H1 (cell line): Measurements from ENCODE around the gene LPAR2. TPM values are rescaled to one million over a fixed set of nuclear protein-coding genes. Genes with fewer than 3 reads are reported as not detected.
A peak's percentile ranks its signal among the peaks of the same experiment; 100 is the strongest.

Experiments used
- CTCF ChIA-PET: fragments of 300-600 bp; sonication (Branson Sonifier 250); formaldehyde crosslinking; loops from one replicate; lab custom pipeline; 2021; ENCODE audit not compliant: partially characterized antibody; lab: Charles Lee
- POLR2A ChIA-PET: fragments of 300-600 bp; sonication (Branson Sonifier 250); formaldehyde crosslinking; loops from one replicate; lab custom pipeline; 2021; ENCODE audit warnings: inconsistent platforms; ENCODE audit not compliant: partially characterized antibody; lab: Charles Lee
- DNase-seq, 2 experiments: peaks; one replicate each; pipeline versions ENCODE4 v3.0.0 to v3.0.0-alpha.2; 2010 to 2022; ENCODE audit warnings: low spot score in 2 of 2, low read depth in 1 of 2, mixed read lengths in 1 of 2
- FAIRE-seq: peaks from 2 replicates; lab custom pipeline; 2011; peaks lifted over from hg19 to GRCh38; lab: Jason Lieb, UNC
- H2AFZ ChIP-seq: 2 replicates; pipeline ENCODE4 v1.8.1; 2012; ENCODE audit warnings: low read length, inconsistent platforms
- H2AK5ac ChIP-seq: 2 replicates; pipeline ENCODE4 v1.6.1; 2013; ENCODE audit warnings: low read depth, low read length
- H2BK120ac ChIP-seq: replicated peaks from 2 replicates; pipeline ENCODE3; 2013; ENCODE audit warnings: low read depth, low read length, inconsistent platforms
- H2BK12ac ChIP-seq: 2 replicates; pipeline ENCODE4 v1.6.1; 2013; ENCODE audit warnings: low read depth, low read length
- H2BK15ac ChIP-seq: 2 replicates; pipeline ENCODE4 v1.6.1; 2013; ENCODE audit warnings: low read length
- H2BK20ac ChIP-seq: 2 replicates; pipeline ENCODE4 v1.6.1; 2013; ENCODE audit warnings: low read length
- H2BK5ac ChIP-seq: 2 replicates; pipeline ENCODE4 v1.6.1; 2013; ENCODE audit warnings: low read depth, low read length
- H3K14ac ChIP-seq: 2 replicates; pipeline ENCODE4 v1.6.1; 2013; ENCODE audit warnings: inconsistent platforms; ENCODE audit not compliant: insufficient read length
- H3K18ac ChIP-seq: 2 replicates; pipeline ENCODE4 v1.6.1; 2013; ENCODE audit warnings: low read length; ENCODE audit errors: extremely low read depth
- H3K23ac ChIP-seq: 2 replicates; pipeline ENCODE4 v1.6.1; 2013; ENCODE audit warnings: inconsistent platforms; ENCODE audit not compliant: insufficient read length
- H3K23me2 ChIP-seq: 2 replicates; pipeline ENCODE4 v1.6.1; 2013; ENCODE audit warnings: low read depth, low read length
- H3K27ac ChIP-seq: 2 replicates; pipeline ENCODE4 v1.6.1; 2011; ENCODE audit warnings: low read depth, low read length, inconsistent platforms
- H3K27me3 ChIP-seq, 4 experiments: replicated peaks in 1 of 4; 1 replicate in 1 of 4; 2 replicates in 3 of 4; pipeline versions ENCODE4 v1.6.1 to v1.8.1; 2011 to 2013; ENCODE audit warnings: low read length in 3 of 4, mild to moderate bottlenecking in 3 of 4, inconsistent platforms in 2 of 4, mixed read lengths in 2 of 4, moderate library complexity in 1 of 4; ENCODE audit not compliant: control insufficient read depth in 3 of 4, insufficient read depth in 3 of 4; ENCODE audit errors: extremely low read depth in 1 of 4
- H3K36me3 ChIP-seq, 4 experiments: 2 replicates each; pipeline versions ENCODE4 v1.6.1 to v1.8.1; 2011 to 2013; ENCODE audit warnings: mild to moderate bottlenecking in 4 of 4, low read length in 3 of 4, moderate library complexity in 2 of 4, control low read depth in 1 of 4, inconsistent platforms in 1 of 4; ENCODE audit not compliant: insufficient read depth in 4 of 4, control insufficient read depth in 2 of 4
- H3K4ac ChIP-seq: replicated peaks from 2 replicates; pipeline ENCODE3; 2013; ENCODE audit warnings: low read length, low read depth, mixed read lengths, inconsistent platforms; ENCODE audit not compliant: insufficient read length
- H3K4me1 ChIP-seq, 4 experiments: replicated peaks in 1 of 4; 1 replicate in 1 of 4; 2 replicates in 3 of 4; pipeline versions ENCODE4 v1.6.1 to v1.8.1; 2011 to 2013; ENCODE audit warnings: low read length in 3 of 4, inconsistent platforms in 2 of 4, mixed read lengths in 1 of 4; ENCODE audit not compliant: insufficient read depth in 4 of 4, control insufficient read depth in 3 of 4
- H3K4me2 ChIP-seq, 2 experiments: 2 replicates each; pipeline versions ENCODE4 v1.6.1 to v1.8.1; 2011 to 2013; ENCODE audit warnings: low read depth in 2 of 2, low read length in 2 of 2, control low read depth in 1 of 2, inconsistent platforms in 1 of 2, mild to moderate bottlenecking in 1 of 2; ENCODE audit not compliant: insufficient read depth in 1 of 2
- H3K4me3 ChIP-seq, 4 experiments: fragments of 200-600, 300-600 bp in 1 of 4; sonication (generic), shearing (Covaris generic), sonication (Bioruptor Twin) in 1 of 4; 2 replicates each; pipeline versions ENCODE4 v1.5.1 to v1.8.1; 2011 to 2016; ENCODE audit warnings: low read length in 4 of 4, low read depth in 3 of 4, control low read depth in 2 of 4, inconsistent platforms in 2 of 4, mild to moderate bottlenecking in 2 of 4, mixed read lengths in 1 of 4, moderate library complexity in 1 of 4; ENCODE audit not compliant: insufficient read depth in 2 of 4; ENCODE audit errors: extremely low read depth in 1 of 4
- H3K56ac ChIP-seq: replicated peaks from 2 replicates; pipeline ENCODE3; 2013; ENCODE audit warnings: low read depth, mild to moderate bottlenecking, mixed read lengths, low read length, inconsistent platforms; ENCODE audit not compliant: insufficient read length
- H3K79me1 ChIP-seq: 2 replicates; pipeline ENCODE4 v1.6.1; 2013; ENCODE audit warnings: low read depth, low read length, control low read depth
- H3K79me2 ChIP-seq, 2 experiments: 2 replicates each; pipeline versions ENCODE4 v1.6.1 to v1.8.1; 2012 to 2013; ENCODE audit warnings: low read length in 2 of 2, mild to moderate bottlenecking in 2 of 2, inconsistent platforms in 1 of 2; ENCODE audit not compliant: insufficient read depth in 2 of 2, control insufficient read depth in 1 of 2
- H3K9ac ChIP-seq, 4 experiments: replicated peaks in 1 of 4; 1 replicate in 1 of 4; 2 replicates in 3 of 4; pipeline versions ENCODE4 v1.6.1 to v1.8.1; 2011 to 2013; ENCODE audit warnings: low read depth in 3 of 4, low read length in 3 of 4, control low read depth in 2 of 4, mild to moderate bottlenecking in 2 of 4, moderate library complexity in 2 of 4, inconsistent platforms in 1 of 4; ENCODE audit errors: extremely low read depth in 1 of 4
- H3K9me3 ChIP-seq, 2 experiments: 2 replicates each; pipeline versions ENCODE4 v1.6.1 to v1.8.1; 2012 to 2013; ENCODE audit warnings: mild to moderate bottlenecking in 2 of 2, moderate library complexity in 2 of 2, control low read depth in 1 of 2, inconsistent platforms in 1 of 2, low read depth in 1 of 2, low read length in 1 of 2, mixed read lengths in 1 of 2; ENCODE audit not compliant: insufficient read depth in 2 of 2
- H4K20me1 ChIP-seq, 2 experiments: replicated peaks in 1 of 2; 2 replicates each; pipeline versions ENCODE3 to v1.8.1; 2011 to 2013; ENCODE audit warnings: inconsistent platforms in 2 of 2, low read length in 2 of 2, mild to moderate bottlenecking in 1 of 2; ENCODE audit not compliant: insufficient read depth in 2 of 2, control insufficient read depth in 1 of 2
- H4K5ac ChIP-seq: 2 replicates; pipeline ENCODE4 v1.6.1; 2013; ENCODE audit warnings: low read length, low read depth, mixed read lengths, inconsistent platforms; ENCODE audit not compliant: insufficient read length
- H4K8ac ChIP-seq: 2 replicates; pipeline ENCODE4 v1.8.0; 2013; ENCODE audit warnings: mild to moderate bottlenecking, moderate library complexity, low read length, inconsistent platforms; ENCODE audit not compliant: insufficient read depth; ENCODE audit errors: extremely low read depth
- H4K91ac ChIP-seq: replicated peaks from 2 replicates; pipeline ENCODE3; 2013; ENCODE audit warnings: low read length, mixed read lengths, inconsistent platforms; ENCODE audit not compliant: insufficient read length
- CTBP2 ChIP-seq: IDR thresholded peaks from 2 replicates; pipeline ENCODE4 v1.7.0; 2011; ENCODE audit warnings: borderline replicate concordance, mild to moderate bottlenecking, moderate library complexity, mixed read lengths, low read length; ENCODE audit not compliant: insufficient read depth, insufficient read length
- HDAC6 ChIP-seq: IDR thresholded peaks from one replicate; pipeline ENCODE4 v1.7.1; 2012; ENCODE audit warnings: low read depth, mild to moderate bottlenecking, inconsistent platforms, low read length, moderate library complexity
- KDM4A ChIP-seq: IDR thresholded peaks from one replicate; pipeline ENCODE4 v1.7.1; 2012; ENCODE audit warnings: low read depth, mild to moderate bottlenecking, moderate library complexity, low read length, inconsistent platforms; ENCODE audit not compliant: severe bottlenecking
- MAX ChIP-seq: IDR thresholded peaks from 2 replicates; pipeline ENCODE4 v1.6.1; 2012; ENCODE audit warnings: inconsistent platforms
- NRF1 ChIP-seq: IDR thresholded peaks from 2 replicates; pipeline ENCODE4 v1.6.1; 2011; ENCODE audit warnings: mild to moderate bottlenecking, low read depth, low read length, improper control_type of control experiment
- SAP30 ChIP-seq: fragments of 300-600 bp; sonication (generic); IDR thresholded peaks from 2 replicates; pipeline ENCODE4 v1.7.1; 2012; ENCODE audit warnings: low read length, moderate library complexity, mild to moderate bottlenecking, inconsistent platforms; ENCODE audit not compliant: insufficient read depth, insufficient replicate concordance
- TCF12 ChIP-seq: IDR thresholded peaks from 2 replicates; pipeline ENCODE4 v1.6.1; 2011; ENCODE audit warnings: low read depth, mild to moderate bottlenecking, low read length
- TEAD4 ChIP-seq: IDR thresholded peaks from 2 replicates; pipeline ENCODE4 v1.6.1; 2012; ENCODE audit warnings: low read depth, low read length, inconsistent platforms, mixed read lengths
- ZNF274 ChIP-seq: IDR thresholded peaks from 2 replicates; pipeline ENCODE4 v1.7.0; 2012; ENCODE audit warnings: low read length, borderline replicate concordance; ENCODE audit errors: extremely low read depth
- WGBS, 2 experiments: shearing (Covaris generic) in 1 of 2; methylation state at CpG; one replicate each; pipeline versions ENCODE4 v1.1.6 to v1.1.7; 2013 to 2015; ENCODE audit warnings: low lambda C conversion rate in 2 of 2, mixed read lengths in 2 of 2, inconsistent platforms in 1 of 2, low coverage in 1 of 2, missing lambda C conversion rate in 1 of 2; ENCODE audit not compliant: insufficient replicate concordance in 2 of 2, insufficient coverage in 1 of 2, insufficient read length in 1 of 2; ENCODE audit errors: extremely low coverage in 1 of 2, missing lambda C conversion rate in 1 of 2; 5-methylcytosine and 5-hydroxymethylcytosine counted together
- polyA plus RNA-seq, 7 experiments: library from polyadenylated mRNA; depleted of rRNA in 3 of 7; stranded (reverse) in 5 of 7; unstranded in 2 of 7; fragments of >200 nt in 5 of 7; fragments of 200-250 nt in 2 of 7; gene quantifications; 1 replicate in 5 of 7; 2 replicates in 1 of 7; 4 replicates in 1 of 7; pipeline versions ENCODE4 v1.2.1 to v1.2.3, GENCODE V29; 2011 to 2013; ENCODE audit warnings: missing spikeins in 2 of 7, mixed read lengths in 2 of 7
- total RNA-seq: library from RNA; stranded (reverse); fragmentation: NEBNext Ultra II Directional; extraction: Animal tissue kit (Norgen Biotek cat#: 25700); gene quantifications from 2 replicates; pipeline ENCODE4 v1.2.1, GENCODE V29; 2021

Gene LPAR2
- total and polyA plus RNA-seq, 2 of the 8 experiments (the other 6 are each of a cell fraction or from before 2014, with no cell fraction given): 47.6 to 70.2 TPM

- H3K23me2 ChIP-seq: peaks cover 10% of the 10 kb centered on the region
- H3K4ac ChIP-seq: no peak overlapping the region
- no peak overlapping the region for H2BK20ac ChIP-seq
- peak overlapping the region; percentile 70 for H4K91ac ChIP-seq
- WGBS, 2 experiments: 95% methylated on average over 48 of the region's 48 CpGs; no CpG with 5 or more reads in 1 of the 2 experiments
- ChIA-PET CTCF (interaction anchor here (0.6 to 1.7 kb wide), 8 partner anchors 19 to 371 kb away, joined by 3 to 6 read pairs (median 3); no protein-coding TSS in a partner anchor), POLR2A (interaction anchor here (0.5 to 4.2 kb wide), 14 partner anchors 8 to 275 kb away, joined by 3 to 46 read pairs (median 3); partner anchors contain the start of genes GMIP, NDUFA13, PBX4 and TSSK6)
- peak overlapping the region in 3 of 4 experiments; percentile 68 to 78 (median 76); a peak in 5 of 7 replicates for H3K9ac ChIP-seq
- H3K27me3 ChIP-seq: no peaks in the 10 kb centered on the region
- peak overlapping the region; percentile 77 for H2AK5ac ChIP-seq
- DNase-seq (no peak), FAIRE-seq (no peak)
- no peaks in the 10 kb centered on the region for H3K9me3 ChIP-seq
- peak overlapping the region; percentile 88; the same call in 1 of the 2 replicates for H2BK15ac ChIP-seq
- H2BK120ac ChIP-seq: no peak overlapping the region
- no peak overlapping the region for H3K14ac ChIP-seq
- H3K4me3 ChIP-seq: peak overlapping the region; percentile 69 to 82 (median 74)
- H2BK5ac ChIP-seq: no peak overlapping the region; the same call in 1 of the 2 replicates
- peak overlapping the region; percentile 91 to 95 for H3K4me2 ChIP-seq
- H3K23ac ChIP-seq: no peak overlapping the region
- peaks cover 0 to 11% (median 8%) of the 10 kb centered on the region in 4 experiments; a peak in 5 of 7 replicates for H3K4me1 ChIP-seq
- H4K8ac ChIP-seq: peak overlapping the region; percentile 42
- no peak overlapping the region; the same call in 1 of the 2 replicates for H3K18ac ChIP-seq
- peaks cover 0 to 18% of the 10 kb centered on the region in 2 experiments; a peak in 3 of 4 replicates for H3K79me2 ChIP-seq
- H4K5ac ChIP-seq: no peak overlapping the region
- peaks cover 3 to 9% of the 10 kb centered on the region in 2 experiments for H4K20me1 ChIP-seq
- peaks cover 6 to 10% (median 8%) of the 10 kb centered on the region in 4 experiments; a peak in 7 of 8 replicates for H3K36me3 ChIP-seq
- peak overlapping the region; percentile 61; the same call in 1 of the 2 replicates for H2BK12ac ChIP-seq
- H3K79me1 ChIP-seq: peaks cover 10% of the 10 kb centered on the region
- H3K56ac ChIP-seq: no peak overlapping the region
- no peak overlapping the region for H2AFZ ChIP-seq
- 0 out of 2 replicates have a peak overlapping the region, but pooled peaks have one; percentile 72 for H3K27ac ChIP-seq
- no peak for TF ChIP-seq NRF1
- no peak for TF ChIP-seq TCF12
- TF ChIP-seq CTBP2: no peak
- TF ChIP-seq SAP30: no peak
- no peak for TF ChIP-seq HDAC6
- no peak for TF ChIP-seq KDM4A
- TF ChIP-seq TEAD4: no peak
- no peak for TF ChIP-seq MAX
- TF ChIP-seq ZNF274: no peak
Observed at GRCh38 chr19:19626516-19627472, 1.2 kb downstream of the LPAR2 start.
